Stimulated activated CD4-positive, alpha-beta T cell treated with anti-CD3 and anti-CD28 coated beads, Interleukin-2, amount 100 ng/mL, for 48 hours (primary cell): ENCODE data around the gene HOXB8.

ENCODE experiments used
- DNase-seq, 2 donors: peaks; one replicate each; pipeline ENCODE4 v3.0.0-alpha.2; 2020

HOXB8 gene

DNA sequence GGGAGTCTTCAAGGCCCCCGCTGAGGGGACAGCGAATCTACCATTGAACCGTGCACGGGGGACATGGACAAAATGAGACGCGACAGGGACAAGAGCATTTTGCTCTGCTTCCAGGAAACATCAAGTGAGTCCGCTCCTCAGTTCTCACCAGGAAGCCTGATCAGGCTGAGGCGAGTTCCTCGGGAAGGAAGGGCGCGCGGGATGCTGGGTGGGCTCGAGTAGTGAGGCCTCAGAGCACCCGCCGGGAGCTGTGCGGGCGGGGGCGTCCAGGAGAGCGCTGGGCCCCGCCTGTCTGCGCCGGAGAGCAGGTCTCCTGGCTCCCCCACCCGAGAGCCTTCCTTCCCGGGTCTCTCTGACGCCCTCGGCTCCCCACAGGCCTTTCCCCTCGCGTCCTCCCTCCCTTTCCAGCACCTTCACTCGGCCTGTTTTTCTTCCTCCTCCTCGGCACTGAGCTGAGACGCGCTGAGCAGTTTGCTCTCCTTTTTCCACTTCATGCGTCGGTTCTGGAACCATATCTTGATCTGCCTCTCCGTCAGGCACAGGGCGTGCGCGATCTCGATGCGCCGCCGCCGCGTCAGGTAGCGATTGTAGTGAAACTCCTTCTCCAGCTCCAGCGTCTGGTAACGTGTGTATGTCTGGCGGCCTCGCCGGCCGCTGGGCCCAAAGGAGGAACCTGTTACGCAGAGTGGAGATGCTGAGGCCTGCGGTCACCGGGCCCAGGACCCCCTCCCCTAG is 18.9 kb downstream of the HOXB8 start:
- DNase-seq = no peak

DNA sequence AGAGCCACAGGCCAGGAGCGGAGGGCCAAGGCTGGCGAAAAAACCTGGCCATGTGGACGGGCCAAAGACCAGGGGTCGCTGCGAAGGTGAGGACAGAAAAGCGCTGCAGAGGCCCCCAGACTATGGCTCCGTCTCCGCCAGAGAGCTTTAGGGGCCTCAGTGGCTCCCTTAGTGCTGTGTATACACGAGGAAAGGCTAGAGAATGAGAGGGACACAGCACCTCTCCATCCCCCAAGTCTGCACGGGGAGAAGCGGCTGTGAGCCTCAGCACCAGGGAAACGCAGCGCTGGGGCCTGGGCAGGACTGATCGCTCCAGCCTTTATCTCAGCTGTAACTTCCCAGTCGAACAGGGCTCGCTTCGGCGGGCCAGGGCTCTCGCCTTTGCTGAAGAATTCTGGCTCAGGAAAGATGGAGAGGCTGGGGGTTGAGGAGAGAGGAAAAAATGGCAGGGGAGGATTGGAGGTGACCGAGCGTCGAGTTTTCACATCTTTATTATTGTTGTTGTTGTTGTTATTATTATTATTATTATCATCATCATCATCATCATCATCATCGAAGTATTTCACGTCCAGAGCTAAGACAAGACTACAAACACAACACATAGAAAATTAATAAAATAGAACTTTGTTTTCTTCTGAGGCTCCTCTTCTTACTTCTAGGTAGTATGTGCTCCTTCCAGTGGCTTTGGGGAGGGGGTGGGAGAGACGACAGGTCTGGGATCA is 19.7 kb downstream of the HOXB8 start:
- no peak for DNase-seq

DNA sequence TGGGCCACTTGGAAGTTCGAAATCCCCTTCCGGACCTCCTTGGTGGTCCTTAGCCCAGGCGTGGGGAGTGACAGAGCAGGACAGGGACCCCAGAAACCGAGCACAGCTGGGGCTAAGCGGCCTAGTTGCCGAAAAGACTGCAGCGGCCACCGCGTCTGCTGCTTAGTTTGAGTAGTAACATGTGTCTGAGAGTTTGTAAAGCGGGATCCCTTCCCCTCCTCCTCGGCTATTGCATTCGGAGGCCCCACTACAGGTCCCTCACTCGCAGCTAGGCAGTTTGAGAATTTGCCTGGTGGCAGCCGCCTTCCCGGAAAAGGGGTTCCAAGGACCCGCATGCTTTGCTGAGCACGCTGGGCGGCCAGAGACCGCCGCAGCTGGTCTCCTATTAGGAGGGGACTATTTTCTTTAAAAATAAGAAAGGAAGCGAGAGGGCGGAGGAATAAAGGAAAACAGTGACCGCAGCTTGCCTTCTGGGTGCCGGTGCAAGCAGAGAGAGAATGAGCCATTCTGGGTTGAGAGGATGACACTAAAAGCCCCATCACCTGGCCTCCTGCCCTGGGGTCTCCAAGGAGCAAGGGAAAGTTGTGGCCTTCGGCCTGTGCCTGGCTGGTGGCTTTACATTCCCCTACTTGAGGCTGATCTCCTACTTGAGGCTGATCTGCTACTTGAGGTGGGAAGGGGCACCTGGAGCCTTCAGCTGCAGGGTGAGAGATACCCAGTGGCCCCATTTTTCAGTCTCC is 20.4 kb downstream of the HOXB8 start:
- no peak for DNase-seq

DNA sequence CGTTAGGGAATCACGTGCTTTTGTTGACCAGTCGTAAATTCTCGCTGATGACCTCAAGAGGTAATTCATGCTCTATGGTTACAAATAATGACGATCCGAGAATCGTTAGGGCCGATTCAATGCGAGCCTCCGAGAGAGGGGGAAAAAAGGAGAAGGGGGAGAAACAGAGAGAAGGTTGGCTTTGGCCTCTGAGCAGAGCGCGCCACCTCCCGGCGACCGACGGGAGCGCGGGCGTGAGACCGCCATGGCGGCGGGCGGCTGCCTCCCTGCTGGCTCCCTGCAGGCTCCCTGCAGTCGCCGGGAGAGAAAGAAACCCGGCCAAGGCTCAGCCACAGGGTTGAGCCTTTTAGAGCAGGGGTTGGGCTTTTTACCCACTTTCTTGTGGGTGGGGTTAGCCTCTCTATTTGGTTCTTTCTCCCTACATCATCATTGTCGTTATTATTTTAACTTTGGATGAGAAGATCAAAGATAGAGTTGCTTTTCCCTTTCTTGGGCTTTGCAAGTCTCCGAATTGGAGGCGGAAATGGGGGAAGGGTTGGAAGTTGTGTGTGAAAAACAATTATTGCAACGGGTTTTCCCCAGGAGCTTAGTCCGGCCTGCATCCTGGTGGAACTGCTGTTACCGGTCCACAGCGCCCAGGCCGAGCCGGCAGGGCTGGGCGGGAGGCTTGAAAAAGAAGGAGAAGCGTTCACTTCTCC is 21.1 kb downstream of the HOXB8 start:
- DNase-seq = peak; percentile 86 to 89

DNA sequence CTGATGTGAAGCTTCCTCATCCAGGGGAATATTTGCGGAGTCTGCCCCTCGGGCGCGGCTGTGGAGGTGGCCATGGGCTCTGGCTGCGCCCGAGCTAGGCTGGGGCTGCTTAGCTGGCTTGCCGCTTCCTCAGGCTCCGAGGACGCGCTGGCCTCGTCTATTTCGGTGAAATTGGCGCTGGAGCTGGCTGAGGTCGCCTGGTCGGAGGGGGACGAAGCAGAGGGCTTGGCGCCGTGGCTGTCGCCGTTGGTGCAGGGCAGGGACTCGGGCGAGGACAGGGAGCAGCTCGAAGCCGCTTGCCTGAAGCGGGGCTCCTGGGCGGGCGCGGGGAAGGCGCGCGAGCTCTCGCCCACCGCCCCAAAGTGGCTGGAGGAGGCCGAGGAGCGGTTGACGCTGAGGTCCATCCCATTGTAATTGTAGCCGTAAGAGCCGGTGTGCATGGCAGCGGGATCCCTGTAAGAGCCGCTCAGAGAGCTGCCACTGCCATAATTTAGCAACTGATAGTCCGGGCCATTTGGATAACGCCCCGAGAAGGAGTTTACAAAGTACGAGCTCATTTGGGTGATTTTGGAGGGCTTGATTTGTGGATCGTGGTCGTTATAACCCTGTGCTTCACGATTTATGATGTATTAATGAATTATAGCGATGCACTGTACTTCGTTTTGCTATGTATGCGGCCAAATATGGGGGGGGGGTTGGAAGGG is 21.8 kb downstream of the HOXB8 start, which contains the start of gene HOXB5:
HOXB5 (minus strand) TSS at position 654 of the 704 bp plus-strand sequence; CDS start at position 557, 97 bp downstream.
- DNase-seq = no peak

DNA sequence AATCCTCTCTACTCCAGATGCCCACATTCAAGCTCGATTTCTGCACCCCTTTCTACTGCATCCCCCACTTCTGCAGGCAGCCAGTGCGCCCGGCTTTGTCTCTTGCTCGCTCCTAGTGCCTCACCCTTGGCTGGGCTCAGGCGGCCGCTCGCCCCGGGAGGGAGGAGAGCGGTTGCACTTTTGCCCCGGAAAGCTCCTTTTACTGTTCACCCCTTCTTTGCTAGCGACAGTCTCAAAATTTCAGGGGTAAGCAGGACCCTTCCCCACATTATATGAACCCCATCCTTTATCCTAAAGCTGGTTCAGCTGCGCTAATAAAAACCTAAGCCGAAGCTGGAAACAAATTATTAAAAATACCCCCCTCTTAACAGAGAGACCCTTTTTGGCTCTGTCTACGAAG is 22.5 kb downstream of the HOXB8 start:
- no peak for DNase-seq

DNA sequence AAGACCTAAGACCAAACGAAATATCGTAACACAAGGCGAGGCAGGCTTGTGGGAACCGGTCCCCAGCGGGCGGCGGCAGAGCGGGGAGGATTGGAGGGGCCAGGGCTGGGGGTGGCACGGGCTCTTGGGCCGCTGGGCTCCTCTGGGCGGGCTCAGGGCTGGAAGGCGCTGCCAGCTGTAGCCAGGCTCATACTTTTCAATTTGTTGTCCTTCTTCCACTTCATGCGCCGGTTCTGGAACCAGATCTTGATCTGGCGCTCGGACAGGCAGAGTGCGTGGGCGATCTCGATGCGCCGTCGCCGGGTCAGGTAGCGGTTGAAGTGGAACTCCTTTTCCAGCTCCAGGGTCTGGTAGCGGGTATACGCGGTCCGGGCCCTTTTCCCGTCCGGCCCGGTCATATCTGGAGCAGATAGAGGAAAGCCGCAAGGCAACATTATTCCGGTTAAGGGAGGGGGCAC is 23.0 kb downstream of the HOXB8 start:
- DNase-seq = no peak

DNA sequence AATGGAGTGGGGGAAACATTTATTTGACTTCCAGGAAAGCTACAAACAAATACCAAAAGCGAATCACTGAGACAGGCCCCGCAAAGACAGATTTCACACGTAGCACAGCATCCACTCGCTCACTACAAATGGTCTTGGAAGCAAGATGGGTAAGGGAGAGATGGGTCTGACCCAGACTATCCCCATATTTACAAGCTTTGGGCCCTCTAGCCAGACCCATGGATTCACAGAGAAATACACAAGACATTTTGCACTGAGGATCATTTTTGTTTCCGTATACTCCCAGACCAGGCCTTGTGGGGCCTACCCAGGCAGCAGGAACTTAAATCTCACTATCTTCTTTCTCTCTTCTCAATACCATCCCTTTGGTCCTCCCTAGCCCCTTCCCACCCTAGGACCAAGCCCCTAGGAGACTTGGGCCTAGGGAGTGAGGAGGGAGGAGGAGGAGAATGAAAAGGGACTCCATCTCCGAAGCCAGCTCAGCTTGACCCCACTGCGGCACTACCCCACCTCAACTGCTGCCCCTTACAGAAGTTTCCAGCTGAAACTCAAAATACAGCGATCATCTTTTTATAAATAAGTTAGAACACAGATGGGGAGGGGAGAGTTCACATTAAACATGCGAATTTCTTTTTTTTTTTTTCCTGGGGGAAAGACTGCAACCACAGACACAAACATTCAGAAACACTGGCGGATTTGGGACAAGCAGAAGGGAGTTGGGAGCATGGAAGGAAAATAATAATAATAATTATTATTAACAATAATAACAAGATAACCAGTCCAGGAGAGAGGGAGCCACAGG is 23.6 kb downstream of the HOXB8 start:
- no peak for DNase-seq

DNA sequence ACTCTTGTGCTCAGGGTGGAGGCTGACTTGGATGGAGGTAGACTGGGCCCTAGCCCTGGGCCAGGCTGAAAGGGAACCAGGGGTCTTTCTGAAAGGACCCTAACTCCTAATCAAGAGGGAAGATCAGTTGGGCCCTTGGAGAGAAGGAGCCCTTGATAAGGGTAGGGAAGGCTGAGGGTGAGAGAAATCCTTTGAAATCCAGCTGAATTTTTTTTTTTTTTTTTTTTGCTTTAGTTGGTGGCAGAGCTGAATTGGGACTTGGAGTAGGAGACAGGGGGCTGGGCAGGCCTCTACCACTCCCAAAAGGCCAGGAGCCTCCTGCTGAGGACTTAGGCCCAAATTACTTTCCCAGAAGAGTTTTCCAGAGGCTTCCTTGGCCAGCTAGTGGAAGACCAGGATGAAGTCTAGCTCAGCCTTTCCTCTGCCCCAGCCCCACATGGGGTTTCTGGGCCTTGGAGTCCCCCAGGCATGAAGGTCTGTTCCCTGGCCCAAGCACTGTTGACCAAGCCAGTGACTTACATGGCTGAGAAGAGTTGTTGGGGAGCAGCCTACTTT is 24.4 kb downstream of the HOXB8 start:
- DNase-seq = no peak

DNA sequence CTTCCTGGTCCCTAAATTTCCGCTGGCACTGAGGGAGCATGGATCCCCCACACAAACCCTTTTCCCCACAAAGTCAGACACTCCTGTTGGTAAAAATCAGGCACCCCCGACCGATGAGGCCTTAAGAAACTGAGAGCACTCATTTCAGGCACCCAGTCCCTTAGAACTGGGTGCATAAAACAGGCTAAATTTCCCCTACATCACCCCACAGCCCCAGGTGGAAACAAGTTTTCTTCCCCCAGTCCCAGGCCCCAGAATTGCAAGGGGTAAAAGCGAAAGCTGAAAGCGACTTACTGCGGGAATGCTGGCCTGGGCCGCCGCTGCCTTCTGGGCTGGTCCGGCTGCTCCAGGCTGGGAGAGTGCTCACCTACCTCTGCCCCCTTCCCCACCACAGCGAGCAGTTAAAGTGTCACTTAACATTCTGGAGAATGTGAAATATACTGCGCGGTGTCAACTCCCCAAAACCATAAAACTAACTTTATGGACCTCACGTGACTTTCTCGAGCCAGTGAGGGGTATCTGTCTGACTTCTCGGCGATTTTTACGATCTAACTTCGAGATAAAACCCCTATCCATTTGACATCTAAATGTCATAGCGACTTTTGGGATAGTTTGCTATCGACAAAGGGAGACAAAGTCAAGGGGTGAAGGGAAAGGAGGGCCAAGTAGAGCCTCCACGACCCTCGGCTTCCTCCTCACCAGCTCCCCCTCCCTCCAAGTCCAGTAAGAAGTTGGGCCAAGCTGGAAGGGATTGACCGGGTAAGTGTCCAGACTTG is 25.1 kb downstream of the HOXB8 start, which contains the start of gene HOXB3:
HOXB3 (minus strand) TSS at position 411 of the 776 bp plus-strand sequence. CDS start 37,767 bp downstream, outside the sequence.
- DNase-seq = no peak

DNA sequence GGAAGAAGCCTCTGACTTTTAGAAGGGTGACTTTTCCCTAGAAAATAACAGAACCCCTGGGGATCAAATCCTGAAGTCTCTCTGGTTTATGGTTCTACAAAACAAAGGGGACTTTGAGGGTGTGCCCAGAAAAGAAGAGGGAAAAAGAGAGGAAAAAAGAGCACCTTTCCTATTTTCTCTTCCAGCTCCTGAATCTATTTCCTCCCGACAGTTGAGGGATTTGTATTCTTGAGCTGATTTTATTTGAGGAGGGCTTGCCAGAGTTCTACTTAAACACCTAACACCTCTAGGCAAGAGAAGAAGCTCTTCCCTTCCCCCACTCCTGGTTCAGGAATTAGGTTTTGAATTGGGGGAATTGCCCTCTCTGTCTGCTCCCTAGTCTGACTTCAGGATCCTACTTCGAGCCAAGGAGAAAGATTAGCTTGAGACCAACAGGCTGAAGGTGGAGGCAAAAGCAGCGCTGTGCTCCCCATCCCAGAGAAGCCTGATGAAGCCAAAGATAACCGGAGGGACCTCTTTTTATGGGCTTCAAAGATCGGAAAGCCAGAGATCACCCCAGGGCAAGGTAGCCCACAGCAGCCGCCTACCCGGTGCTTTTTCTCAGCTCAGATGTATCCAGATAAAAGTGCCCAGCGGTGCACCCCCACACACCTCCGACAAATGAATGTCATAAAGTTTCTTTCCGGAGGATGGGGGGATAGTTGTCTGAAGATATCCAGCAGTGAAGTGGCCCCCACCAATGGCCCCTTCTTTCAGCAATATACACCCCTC is 25.8 kb downstream of the HOXB8 start:
- DNase-seq = no peak

DNA sequence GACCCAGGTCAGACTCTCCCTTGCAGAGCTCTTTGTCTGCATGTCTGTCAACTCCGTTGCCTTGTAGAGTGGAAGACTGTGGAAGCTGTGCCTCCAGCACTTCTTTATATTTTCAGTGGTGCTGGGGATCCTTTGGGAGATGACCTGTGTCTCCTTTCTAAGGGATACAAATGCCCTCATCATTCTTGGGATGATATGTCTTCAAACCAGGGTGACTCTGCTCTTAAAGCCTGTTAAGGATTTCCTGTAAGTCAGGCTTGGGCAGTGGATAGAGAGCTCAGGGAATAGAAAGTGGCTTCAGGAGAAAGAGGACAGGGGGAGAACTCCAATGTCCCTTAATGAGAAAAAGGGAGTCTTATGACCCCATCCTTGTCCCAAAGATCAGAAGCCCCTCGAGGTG is 26.6 kb downstream of the HOXB8 start:
- no peak for DNase-seq

DNA sequence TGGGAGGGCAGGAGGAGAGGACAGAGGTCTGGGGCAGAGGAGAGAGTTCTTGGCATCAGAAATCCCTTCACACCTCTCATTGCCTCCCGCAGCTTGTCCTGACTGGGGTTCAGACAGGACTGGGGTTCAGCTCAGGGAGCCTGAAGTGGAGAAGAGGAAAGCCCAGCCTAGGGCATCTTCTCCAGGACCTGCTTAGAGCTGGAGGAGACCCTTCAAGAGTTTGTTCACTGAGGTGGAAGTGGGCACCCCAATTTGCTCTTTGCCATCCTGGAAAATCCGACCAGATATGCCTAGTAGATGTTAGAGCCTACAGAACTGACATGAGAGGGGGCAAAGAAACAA is 27.0 kb downstream of the HOXB8 start:
- DNase-seq = no peak

DNA sequence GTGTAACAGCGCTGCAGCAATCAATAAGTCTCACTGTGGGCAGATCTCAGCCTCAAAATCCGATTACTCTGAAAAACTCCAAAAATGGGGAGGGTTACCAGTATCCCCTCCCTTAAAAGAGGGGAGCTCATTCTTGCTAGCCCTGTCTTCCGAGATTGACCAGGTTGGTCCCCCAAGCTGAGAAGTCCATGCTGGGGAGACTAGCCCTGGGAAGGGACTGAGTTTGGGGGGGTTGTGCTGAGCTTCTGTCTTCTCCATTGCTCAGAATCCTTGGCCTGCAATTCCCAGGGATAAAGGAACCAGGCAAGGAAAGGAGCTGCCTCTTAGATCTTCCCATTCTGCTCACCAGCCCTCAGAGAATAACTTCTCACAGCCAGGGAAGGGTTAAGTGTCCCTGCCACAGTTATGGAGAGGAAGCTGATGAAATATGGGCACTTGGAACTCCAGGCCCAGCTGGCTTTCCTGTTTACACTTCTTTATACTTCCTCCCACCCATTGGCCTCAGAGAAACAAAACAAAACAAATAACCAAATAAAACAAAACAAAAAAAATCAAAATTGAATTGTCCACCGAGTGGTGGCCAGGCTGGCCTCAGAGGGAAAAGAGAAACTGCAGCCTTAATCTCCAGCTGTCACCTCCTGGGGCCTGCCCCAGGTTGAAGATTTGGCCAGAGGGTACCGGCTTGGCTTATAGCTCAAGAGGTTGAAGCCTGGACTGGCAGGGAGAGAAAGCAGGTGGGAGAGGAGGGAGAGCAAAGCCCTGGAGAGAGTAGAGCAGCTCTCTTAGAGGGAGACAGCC is 27.6 kb downstream of the HOXB8 start:
- DNase-seq = no peak

DNA sequence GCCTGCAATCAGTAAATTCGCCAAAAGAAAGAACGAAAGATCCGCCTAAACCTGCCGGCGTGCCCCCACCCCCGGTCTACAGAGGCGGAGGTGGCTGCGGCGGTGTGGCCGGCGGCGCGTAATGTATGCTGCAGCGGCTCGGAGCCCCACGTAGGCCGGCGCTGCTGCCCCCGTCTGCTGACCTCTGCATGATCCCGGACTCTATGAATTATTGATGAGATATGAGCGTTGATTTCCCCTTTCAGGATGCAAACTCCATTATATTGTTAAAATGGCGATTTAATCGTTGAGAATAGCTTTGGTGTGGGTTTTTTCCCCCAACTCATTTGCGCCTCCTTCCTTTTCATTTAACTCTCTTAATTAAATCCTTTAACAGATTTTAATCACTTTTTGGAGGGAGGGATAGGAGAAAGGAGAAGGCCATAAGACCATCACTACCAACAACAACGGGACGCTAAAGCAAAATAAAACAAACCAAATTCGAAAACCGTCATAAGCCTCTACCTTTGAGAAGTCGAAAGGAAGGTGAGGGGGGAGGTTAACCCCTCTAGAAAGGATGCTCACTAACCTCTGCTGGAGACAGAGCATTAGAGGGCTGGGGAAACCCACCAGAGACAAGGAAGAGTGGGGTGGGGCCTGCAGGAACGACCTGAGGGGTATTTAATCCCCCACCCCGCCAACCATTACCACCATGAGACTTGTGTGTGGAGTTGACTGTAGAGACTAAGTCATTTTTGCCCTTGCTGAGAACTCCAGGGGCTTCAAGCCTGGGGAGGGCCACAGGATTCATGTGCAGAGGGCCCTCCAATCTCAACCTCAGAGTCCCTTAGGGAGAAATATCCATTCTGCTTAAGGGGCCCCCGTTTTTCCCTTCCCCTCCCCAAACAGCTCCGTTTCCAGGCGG is 28.5 kb downstream of the HOXB8 start:
- DNase-seq = no peak

DNA sequence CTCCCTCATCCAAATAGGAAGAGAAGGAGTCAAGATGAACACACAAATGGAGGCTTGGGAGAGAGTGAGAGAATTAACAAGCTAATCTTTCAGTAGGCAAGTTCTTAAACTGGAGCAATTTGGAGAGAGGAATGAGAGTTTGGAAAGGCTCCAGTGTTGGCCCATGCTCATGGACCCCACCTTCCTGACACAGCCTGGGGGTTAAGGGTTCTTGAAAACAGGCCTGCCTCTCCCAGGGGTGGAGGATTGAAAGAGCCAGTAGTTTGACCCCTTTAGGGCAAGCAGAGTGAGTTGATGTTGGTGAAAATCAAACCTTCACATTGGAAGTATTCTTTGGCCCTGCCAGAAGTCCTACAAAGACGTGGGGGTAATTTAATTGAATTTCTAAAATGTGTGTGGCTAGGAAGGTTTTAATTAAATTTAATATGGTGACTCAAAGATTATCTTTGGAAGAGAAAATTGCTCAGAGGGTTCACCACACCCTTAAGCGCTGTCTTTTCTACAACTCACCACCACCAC is 30.8 kb downstream of the HOXB8 start:
- DNase-seq = no peak

DNA sequence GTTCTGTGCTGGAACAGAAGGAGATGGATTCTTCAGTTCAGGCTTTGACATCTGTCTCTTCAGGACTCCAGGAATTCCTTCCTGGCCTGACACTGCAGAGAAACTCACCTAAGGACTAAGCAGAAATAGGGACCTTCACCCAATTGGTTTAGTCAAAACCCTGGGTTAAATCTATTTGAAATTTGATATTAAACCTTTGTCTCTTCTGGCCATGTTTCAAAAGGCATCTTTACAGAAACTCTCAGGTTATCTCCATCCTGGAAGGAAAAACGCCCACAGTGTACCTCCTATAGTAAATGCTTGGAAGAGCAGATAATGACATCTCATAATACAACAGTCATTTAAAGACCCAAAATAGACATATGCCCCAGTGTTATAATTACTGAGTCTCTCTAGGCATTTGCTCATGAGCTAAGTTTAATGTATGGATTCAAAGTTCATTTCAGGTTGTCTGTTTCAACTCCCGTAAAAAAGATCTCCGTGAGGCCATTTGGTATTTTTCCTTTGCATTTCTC is 31.3 kb downstream of the HOXB8 start:
- no peak for DNase-seq
